HG02870 (cell line): Measurements from ENCODE around the gene STAT6.
"Not testable (repeated sequence)": the region's sequence is repeated elsewhere in the genome, so short reads cannot be mapped to it uniquely, and the experiment has no call there.

Experiments used
- ATAC-seq: cut with Tn5 transposase; IDR thresholded peaks from one replicate; pipeline ENCODE4 v1.9.1; 2021; ENCODE audit warnings: mild to moderate bottlenecking, moderate library complexity; ENCODE audit not compliant: unreplicated experiment

STAT6 gene

GRCh38 chr12:57088354-57089270 lies 22.6 kb downstream of the STAT6 start, which contains the start of gene NAB2:
NAB2 (plus strand) TSS chr12:57089114; CDS start chr12:57089272, 158 bp downstream.
- ATAC-seq, result peak; percentile 45

DNA sequence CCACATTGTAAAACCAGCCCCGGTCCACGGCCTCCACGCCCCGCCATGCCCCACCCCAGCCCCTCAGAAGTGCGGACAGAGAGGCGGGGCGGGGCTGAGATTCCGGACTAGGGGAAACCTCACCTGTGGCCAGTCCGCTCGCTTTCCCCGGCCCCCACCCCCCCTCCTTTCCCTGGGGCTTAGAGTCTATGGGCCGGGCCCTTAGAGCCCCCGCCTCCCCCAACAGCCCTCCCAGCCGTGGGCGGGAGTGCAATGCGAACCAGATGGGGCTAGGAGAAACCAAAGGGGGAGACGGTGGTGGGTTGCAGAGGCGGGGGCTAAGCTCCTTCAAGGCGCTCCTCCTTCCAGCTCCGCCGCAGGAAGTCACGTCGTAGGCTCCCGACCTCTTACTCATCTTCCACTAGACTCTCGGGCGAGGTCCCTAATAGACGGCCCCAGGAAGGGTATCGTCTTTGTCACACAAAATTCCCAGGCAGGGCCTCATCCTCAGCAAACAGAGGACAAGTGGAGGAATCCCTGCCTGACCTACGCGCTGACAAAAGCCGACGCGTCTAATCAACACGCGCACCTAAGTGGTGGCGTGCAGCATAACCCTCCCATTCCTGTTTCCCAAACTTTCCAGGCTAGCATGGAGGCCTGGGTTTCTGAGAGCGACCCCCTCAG lies 23.3 kb downstream of the STAT6 start:
- ATAC-seq, result peak; percentile 31

DNA sequence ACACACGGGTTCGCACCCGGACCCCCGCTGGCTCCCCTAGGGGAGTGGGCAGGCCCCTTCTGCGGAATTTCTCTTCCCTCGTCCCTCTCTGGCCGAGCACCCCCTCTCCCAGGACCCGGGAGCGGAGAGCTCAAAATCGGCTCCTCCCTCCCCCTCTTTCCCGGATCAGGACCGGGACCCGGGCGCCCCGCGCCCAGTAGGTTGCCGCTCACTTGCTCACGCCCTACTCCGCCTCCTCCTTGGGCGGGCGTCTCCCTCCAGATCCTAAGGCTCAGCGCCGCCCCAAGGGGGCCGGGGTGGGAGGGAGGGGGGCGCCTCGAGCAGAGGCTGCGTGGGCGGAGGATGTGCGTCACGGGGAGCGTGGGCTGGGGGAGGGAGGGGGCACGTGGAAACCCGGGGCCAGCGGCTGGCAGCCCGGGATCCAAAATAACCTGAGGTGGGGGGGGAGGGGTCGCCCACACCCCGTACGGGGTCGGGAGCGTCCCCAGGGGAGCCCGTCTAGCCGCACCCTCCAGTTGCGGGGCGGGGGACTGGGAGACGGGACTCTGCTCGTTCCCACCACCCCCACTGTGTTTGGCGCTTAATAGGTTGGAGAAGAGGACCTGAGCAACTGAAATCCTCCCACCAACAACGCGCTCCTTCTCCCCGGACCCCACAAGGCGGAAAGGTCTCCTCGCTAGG lies 24.0 kb downstream of the STAT6 start:
- peak; percentile 31 for ATAC-seq

DNA sequence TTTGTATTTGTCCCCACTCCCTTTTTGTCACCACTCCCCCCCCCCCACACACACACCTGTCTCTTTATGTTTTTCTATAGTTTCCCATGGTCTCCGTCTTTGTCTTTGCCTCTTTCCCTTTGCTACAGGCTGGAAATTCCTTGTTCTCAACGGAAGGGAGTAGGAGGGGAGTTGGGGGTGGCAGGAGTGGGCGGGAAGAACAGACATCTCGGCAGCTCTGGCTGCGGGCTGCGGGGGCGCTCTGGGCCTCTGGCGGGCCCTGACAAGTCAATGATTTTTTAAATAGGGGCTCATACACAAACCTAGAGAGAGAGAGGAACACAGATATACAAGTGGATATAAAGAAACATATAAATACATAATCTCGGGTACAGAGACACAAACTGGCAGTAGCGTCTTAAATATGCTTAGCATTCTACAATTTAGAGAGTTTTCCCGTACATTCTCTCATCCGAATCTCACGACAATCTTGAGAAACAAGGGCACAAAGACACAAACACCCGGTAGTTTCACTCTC lies 24.6 kb downstream of the STAT6 start:
- no peak for ATAC-seq

DNA sequence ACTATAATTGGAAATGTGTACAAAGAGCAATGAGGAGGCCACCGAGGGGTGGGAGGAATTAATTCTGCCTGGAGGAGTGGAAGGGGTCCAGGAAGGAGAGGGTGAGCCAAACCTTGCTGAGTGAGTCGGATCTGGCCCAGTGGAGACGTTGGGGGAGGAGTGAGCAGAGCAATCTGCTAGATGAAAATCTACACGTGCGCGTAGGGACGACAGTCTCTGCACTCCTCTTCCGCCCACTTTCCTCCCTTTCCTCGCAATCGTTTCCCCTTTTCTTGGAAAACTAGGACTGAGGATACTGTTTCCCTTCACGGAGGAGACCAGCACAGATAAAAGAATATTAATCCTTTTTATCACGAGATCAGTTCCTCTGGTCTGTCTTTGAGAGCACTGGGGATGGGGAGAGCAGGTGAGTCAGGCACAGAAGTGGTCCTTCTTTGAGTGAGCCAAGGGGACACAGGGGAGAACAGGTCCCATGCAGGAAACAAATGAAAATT lies 25.1 kb downstream of the STAT6 start:
- no peak for ATAC-seq

DNA sequence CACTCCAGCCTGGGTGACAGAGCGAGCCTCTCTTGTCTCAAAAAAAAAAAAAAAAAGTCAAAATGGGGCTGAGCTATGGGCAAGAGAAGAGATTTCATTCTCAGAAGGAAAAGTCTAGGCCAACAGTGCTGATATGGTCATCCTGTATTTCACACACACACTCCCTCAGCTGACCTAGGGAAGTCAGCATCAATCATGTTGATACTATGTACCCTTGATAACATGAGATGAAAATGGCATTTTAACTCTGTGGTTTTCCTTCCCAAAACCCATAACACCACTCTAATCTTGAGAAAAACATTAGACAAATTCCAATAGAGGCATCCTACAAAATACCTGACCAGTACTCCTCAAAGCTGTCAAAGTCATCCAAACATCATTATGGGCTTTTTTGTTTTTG lies 30.3 kb downstream of the STAT6 start:
- ATAC-seq, result no peak

DNA sequence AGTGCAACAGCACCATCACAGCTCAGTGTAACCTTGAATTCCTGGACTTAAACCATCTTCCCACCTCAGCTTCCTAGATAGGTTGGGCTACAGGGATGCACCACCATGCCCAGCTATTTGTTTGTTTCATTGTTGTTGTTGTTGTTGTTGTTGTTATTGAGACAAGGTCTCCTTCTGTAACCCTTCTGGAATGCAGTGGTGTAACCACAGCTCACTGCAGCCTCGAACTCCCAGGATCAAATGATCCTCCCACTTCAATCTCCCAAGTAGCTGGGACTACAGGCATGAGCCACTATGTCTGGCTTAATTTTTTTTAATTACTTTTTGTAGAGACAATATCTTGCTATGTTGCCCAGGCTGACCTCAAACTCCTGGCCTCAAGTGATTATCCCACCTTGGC lies 31.3 kb downstream of the STAT6 start:
- no peak for ATAC-seq

DNA sequence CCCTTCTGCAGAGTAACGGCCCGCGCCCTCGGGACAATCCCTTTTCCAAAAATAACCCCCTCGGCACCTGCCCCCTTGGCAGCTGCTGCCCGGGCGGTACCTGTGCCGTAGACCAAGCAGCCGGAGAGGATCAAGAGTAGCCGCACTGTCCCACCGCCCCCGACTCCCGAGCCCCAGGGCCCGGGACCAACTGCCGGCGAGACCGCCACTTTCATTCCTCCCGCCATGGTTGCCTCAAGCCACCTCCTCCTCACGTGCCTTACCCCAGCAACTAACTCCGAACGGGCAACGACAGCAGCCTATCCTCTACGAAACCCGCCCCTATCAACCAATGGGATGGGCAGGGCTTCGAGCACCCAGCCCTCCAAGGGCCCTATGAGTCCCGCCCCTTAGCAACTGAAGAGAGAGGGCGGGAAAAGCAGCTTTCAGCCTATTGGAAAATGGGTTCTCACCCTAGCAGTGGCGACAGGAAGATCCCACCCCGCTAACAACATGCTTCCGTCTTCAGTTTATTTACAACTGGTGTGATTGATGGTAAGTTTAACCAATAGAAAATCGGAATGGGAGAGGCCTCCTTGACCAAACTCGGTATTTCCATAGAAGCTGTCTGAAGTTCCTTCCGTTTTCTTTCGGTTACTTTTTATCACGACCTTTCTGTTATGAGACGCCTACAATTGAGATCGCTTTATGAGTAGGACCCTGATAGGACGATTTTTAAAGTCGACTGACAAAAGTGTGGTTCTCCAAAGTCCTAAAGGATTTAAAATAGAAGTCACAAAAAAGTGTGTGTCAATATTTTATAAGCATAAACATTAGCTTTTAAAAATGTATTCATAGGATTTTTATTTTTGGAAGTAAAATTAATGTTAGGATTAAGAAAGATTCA lies 32.4 kb downstream of the STAT6 start, which contains the start of gene NEMP1:
TSS of gene NEMP1 (minus strand) at position 273 of the 886 bp plus-strand sequence. CDS start at position 227, 46 bp downstream.
- peak; percentile 95 for ATAC-seq

- ATAC-seq, result not testable (repeated sequence)
Observed at GRCh38 chr12:57073566-57074450, 37.4 kb downstream of the STAT6 start.

DNA sequence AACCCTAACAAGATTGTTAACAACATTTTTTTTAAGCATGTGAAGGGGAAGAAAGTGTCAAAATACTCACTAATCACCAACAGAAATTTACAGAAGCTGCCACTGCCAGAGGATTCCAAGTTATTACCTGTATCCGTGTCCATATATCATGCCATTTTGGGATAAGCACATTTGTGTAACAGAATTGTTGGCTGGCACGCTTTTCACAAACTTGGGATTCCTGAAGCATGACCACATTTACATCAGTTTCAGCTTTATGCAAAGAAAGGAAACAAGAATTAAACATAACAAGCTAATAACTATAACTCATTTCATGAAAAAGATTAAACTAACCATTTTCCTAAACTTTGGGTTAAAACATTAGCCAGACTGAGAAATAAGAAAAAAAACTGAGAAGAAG lies 38.5 kb downstream of the STAT6 start:
- no peak for ATAC-seq

DNA sequence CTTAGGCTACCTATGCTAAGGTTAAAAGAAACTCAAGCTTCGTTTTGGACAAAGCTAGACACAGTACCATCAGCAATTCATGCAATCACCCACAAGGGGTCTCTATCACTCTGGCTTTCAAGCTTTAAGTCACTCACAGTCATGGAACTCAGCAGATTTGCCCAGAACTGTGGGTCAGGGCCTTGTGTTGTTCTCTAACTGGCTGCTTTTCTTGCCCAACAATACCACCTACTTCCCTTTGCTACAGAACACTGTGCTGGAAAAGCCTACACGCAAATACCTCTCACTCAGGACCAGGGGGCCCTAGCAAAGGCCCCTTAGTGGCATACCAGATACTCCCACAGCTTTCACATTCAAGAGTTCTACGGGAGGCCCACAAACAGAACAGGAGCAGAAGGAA lies 41.6 kb downstream of the STAT6 start:
- peak; percentile 91 for ATAC-seq

DNA sequence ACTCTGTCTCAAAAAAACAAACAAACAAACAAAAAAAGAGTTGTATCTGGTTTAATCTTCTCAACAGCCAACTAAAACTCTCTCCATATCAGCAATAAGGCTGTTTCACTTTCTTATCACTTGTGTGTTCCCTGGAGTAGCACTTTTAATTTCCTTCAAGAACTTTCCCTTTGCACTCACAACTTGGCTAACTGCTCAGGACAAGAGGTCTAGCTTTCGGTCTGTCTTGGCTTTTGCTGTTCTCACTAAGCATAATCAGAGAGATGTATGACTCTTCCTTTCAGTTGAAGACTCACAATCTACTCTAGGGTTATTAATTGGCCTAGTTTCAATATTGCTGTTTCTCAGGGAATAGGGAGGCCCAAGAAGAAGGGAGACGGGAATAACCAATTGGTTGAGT lies 44.9 kb downstream of the STAT6 start:
- no peak for ATAC-seq

DNA sequence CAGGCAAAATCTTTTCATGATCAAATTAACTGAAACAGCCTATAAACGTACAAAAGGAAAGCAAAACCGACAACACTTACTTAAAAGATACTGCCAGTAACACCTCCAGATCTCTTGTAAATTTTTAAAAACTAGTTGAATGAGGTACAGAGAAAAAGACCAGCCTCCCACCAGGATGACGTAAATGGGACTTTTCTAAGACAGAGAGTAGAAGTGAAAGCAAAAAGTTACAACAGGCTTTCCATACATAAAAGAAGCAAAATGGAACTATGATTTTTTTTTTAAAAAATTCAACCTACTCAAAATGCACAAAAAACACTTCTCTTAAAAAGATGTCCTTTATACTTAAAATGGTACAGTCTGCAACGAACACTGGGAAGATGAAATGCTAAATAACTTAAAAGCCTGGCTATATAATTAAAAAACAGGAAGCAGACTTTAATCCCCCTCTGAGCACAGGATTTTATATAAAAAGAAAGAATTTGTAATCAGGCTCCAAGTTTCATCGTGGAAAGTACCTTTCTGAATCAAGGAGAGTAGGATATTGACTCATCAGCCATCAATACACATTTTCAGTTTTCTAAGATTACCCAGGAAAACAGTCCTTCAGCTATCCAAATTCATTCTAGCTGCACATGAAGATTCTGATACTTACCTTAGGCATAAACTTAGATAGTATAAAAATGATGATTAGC lies 47.0 kb downstream of the STAT6 start:
- ATAC-seq, result peak; percentile 70

- ATAC-seq, result no peak
Observed at GRCh38 chr12:57058454-57058853, 52.7 kb downstream of the STAT6 start.

DNA sequence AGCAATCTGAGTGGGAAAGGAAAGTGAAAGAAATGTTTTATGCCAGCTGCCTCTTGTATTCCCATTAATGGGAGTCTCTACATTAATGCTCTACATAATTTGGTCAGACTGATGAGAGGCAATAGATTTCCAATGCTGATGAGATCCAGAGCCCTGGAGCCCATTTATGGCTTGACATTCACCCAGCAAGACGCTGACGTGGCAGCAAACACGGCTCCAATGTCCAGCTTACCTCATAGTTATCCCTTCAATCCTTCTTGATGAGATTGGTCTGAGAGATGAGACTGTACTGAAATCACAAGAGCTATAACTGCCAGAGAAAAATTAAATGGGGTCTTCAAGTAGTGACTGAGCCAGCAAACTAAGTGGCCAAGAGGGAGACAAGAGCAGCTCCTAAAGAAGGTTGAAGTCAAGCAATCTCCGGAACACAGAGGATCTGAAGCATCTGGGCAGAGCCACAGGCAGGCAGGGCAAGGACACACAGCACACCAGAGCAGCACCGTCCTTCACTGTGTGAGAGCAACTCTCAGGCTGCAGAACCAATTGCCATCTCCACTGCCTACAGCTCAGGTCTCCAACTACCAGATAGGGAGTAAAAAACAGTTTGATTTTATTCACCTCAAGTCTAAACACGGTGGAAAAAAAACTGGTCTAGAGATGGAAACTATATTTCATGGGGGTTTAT lies 54.0 kb downstream of the STAT6 start:
- ATAC-seq, result no peak

- no peak for ATAC-seq
Observed at GRCh38 chr12:57055824-57056223, 55.3 kb downstream of the STAT6 start.

DNA sequence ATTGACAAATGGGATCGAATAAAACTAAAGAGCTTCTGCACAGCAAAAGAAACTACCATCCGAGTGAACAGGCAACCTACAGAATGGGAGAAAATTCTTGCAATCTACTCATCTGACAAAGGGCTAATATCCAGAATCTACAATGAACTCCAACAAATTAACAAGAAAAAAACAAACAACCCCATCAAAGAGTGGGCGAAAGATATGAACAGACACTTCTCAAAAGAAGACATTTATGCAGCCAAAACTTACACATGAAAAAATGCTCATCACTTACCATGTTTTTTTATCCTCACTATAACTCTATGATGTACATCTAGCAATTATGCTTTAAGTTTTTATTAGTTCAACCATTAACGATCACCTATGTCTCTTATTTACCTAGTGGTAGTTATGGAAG lies 57.3 kb downstream of the STAT6 start:
- not testable (repeated sequence) for ATAC-seq

DNA sequence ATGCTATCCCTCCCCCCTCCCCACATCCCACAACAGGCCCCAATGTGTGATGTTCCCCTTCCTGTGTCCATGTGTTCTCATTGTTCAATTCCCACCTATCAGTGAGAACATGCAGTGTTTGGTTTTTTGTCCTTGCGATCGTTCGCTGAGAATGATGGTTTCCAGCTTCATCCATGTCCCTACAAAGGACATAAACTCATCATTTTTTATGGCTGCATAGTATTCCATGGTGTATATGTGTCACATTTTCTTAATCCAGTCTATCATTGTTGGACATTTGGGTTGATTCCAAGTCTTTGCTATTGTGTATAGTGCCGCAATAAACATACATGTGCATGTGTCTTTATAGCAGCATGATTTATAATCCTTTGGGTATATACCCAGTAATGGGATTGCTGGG lies 58.0 kb downstream of the STAT6 start:
- ATAC-seq, result not testable (repeated sequence)
